GM18520 (cell line): ENCODE results near the gene SP7.
"Not testable (repeated sequence)": the region's sequence is repeated elsewhere in the genome, so short reads cannot be mapped to it uniquely, and the experiment has no call there.

Experiments
- ATAC-seq: cut with Tn5 transposase; IDR thresholded peaks from one replicate; pipeline ENCODE4 v1.9.1; 2021; ENCODE audit not compliant: unreplicated experiment

The SP7 gene

GRCh38 chr12:53347905-53348304 lies 11.8 kb upstream of the SP7 start:
- ATAC-seq = no peak

GRCh38 chr12:53346491-53346890 lies 10.3 kb upstream of the SP7 start:
- no peak for ATAC-seq

GRCh38 chr12:53345486-53346188 lies 9.5 kb upstream of the SP7 start:
- ATAC-seq = no peak

- no peak for ATAC-seq
Observed at GRCh38 chr12:53344824-53345485, 8.8 kb upstream of the SP7 start.

GRCh38 chr12:53344487-53344823 lies 8.3 kb upstream of the SP7 start:
- ATAC-seq = no peak

GRCh38 chr12:53343969-53344368 lies 7.8 kb upstream of the SP7 start:
- ATAC-seq = no peak

- no peak for ATAC-seq
Observed at GRCh38 chr12:53343449-53343848, 7.3 kb upstream of the SP7 start.

- no peak for ATAC-seq
Observed at GRCh38 chr12:53340398-53340797, 4.2 kb upstream of the SP7 start.

- no peak for ATAC-seq
Observed at GRCh38 chr12:53338916-53339315, 2.8 kb upstream of the SP7 start.

GRCh38 chr12:53338017-53338416 lies 1.9 kb upstream of the SP7 start:
- ATAC-seq = no peak

GRCh38 chr12:53334822-53335221 lies 1.3 kb downstream of the SP7 start:
- no peak for ATAC-seq

GRCh38 chr12:53333845-53334244 lies 2.3 kb downstream of the SP7 start:
- ATAC-seq = no peak

- ATAC-seq = no peak
Observed at GRCh38 chr12:53333289-53333688, 2.9 kb downstream of the SP7 start.

- ATAC-seq = no peak
Observed at GRCh38 chr12:53332744-53333143, 3.4 kb downstream of the SP7 start.

- not testable (repeated sequence) for ATAC-seq
Observed at GRCh38 chr12:53332339-53332738, 3.8 kb downstream of the SP7 start.

- ATAC-seq = no peak
Observed at GRCh38 chr12:53330671-53331070, 5.5 kb downstream of the SP7 start.

- ATAC-seq = no peak
Observed at GRCh38 chr12:53328043-53328435, 8.1 kb downstream of the SP7 start.

GRCh38 chr12:53327435-53328042 lies 8.6 kb downstream of the SP7 start:
- ATAC-seq = no peak

GRCh38 chr12:53326460-53327185 lies 9.5 kb downstream of the SP7 start:
- ATAC-seq = no peak

- no peak for ATAC-seq
Observed at GRCh38 chr12:53325511-53326061, 10.6 kb downstream of the SP7 start.

GRCh38 chr12:53324779-53325510 lies 11.2 kb downstream of the SP7 start:
- ATAC-seq = peak; percentile 40
